GM18499 (cell line): ENCODE results near the gene DISC1.
"Not testable (repeated sequence)": the region's sequence is repeated elsewhere in the genome, so short reads cannot be mapped to it uniquely, and the experiment has no call there.

Experiments used
- ATAC-seq: cut with Tn5 transposase; IDR thresholded peaks from one replicate; pipeline ENCODE4 v1.9.1; 2021; ENCODE audit warnings: moderate number of reproducible peaks; ENCODE audit not compliant: insufficient read depth, unreplicated experiment

Gene DISC1

DNA sequence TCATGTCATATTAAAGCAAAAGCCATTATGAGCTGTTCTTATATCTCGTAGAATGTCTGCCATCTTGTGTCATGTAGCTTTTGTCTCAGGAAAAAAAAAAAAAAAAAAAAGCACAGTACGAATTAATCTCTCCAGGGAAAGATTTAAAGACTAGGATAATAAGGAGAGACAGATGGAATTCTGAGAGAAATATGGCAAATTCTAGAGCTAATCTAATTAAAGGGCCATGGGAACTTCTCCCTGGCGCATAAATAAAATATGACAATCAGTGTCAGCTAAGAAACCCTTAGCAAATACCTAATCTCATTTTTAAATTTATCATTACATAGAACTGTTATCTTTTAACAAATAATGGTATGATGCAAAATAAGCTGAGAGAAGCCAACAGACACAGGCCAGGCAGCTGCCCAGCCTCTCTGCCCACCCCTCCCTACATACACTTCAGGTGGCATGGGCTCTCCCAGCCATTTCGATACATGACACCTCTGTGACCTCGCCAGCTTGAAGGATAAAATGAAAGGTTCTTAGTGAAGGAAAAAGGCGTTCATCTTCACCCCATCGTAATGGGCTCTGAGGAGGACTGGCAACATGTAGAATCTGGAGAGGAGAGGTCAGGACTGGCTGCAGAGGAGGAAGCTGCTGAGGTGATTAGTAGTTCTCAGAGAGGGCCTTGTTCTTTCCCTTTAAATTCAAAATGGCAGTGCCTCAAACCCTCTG is 39.8 kb downstream of the DISC1 start:
- ATAC-seq = no peak

DNA sequence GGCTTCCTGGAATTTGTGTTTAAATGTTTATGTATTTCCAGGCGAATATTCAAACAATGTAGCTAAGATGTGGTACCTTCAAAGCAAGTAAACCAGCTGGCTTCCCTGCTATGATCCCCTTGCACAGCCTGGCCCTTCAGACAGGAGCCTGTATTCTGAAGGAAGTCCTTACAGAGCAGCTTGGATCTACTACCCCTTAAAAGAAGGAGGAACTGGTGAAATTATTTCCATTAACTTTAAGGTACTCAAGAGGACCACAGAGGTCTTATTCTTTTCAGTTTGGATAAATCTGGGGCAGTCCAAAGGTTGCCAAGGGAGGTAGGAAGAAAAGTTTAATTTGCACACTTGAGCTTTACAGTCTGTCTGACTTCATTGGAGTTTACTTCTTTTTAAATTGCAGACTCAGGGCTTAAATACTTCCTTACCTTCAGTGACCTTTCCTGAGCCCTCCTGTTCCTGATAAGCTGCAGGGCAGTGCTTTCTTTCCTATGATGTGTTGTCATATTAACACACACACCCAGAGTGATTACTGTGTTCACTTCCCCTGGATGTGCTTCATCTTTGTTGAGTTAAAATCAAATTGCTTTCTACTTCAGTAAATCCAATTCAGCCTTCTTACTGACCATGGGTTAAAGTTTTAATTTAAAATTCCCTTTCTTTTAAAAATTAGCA is 40.5 kb downstream of the DISC1 start:
- ATAC-seq = no peak

DNA sequence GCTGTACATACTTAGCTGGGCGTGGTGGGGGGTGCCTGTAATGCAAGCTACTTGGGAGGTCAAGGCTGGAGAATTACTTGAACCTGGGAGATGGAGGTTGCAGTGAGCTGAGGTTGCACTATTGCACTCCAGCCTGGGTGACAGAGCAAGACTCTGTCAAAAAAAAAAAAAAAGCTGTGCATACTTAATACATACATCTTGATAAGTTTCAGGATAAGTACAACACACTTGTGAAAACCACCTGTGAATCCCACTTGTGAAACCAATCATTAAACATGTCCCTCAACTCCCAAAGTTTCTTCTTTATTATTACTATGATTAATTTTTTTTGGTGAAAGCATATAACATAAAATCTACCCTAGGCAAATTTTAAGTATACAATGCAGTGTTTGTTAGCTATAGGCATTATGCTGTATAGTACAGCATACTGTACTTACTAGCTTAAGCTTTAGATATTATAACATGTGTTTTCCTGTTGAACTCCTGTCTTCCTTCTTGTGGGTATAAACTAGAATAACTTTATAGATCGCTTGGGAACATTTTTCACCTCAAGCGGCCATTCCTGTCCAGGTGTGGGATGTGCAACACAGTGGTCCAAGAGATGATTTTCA is 41.4 kb downstream of the DISC1 start:
- ATAC-seq = no peak

DNA sequence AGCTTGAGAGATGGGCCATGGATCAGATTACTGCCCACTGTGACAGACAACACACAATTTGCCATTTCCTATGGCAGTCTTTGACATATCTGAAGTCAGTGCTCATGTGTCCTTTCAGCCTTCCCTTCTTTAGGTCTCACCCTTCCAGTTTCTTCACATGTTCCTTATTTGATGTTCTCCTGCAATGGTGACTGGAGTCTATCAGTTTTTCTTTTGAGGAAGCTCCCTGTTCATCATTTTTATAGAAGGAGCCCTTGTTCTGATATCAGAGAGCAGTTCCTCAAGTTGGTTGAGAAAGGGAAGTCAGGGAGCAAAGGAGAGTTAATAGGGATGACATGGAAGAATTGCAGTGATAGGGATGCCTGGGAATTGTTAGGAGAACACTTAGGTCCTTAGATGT is 42.2 kb downstream of the DISC1 start:
- no peak for ATAC-seq

DNA sequence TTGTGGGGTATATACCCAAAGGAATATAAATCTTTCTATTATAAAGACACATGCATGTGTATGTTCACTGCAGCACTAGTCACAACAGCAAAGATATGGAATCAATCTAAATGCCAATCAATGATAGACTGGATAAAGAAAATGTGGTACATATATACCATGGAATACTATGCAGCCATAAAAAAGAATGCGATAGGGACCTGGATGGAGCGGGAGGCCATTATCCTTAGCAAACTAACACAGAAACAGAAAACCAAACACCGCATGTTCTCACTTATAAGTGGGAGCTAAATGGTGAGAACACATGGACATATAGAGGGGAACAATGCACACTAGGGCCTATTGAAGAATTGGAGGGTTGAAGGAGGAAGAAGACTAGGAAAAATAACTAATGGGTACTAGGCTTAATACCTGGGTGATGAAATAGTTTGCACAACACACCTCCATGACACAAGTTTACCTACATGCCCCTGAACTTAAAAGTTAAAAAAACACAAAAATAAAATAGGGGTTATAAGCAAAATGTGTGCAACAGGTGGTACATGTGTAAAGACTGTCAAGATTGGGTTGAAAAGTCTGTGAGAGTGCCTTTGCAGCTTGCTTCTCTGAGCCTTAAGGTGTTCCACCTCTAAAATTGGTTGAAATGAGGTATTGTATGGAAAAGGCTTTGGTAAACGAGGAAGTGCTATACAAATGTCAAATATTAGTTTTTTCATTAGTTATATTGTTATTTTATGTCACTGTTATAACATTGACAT is 43.5 kb downstream of the DISC1 start:
- not testable (repeated sequence) for ATAC-seq

DNA sequence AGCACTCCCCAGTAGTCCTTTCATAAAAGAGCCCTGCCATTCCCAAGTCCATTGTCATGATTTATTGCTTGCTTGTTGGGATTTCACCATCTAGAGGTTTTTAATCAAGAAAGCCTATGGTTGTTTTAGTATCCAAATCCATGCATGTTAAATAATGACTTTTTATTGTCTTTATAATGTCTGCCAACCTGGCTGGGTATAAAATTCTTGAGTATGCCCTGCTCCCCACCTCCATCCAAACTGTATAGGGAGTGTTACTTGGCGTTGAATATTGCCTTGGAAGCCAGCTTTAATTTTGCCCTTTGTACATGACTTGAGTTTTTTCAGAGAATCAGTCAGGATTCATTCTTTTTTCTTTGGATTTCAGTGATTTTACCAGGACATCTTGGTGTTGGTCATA is 44.2 kb downstream of the DISC1 start:
- ATAC-seq = no peak

DNA sequence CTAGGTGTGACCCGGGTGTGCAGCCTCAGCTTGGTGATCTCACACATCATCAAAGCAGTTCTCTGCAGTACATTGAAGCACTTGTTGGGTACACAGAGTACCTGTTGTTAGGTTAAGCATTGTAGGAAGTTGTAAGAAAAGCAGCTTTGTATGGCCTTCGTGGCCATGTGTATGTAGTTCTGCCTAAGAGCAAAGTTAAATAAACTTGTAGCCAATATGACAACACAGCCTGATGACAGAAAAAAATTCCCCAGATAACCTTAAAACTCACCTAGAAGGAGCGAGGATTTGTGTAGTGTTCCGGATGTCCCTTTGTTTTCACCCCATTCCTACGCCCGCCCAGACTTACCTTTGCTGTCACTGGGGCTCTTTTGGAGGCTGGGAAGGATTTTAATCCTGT is 48.0 kb downstream of the DISC1 start:
- no peak for ATAC-seq

DNA sequence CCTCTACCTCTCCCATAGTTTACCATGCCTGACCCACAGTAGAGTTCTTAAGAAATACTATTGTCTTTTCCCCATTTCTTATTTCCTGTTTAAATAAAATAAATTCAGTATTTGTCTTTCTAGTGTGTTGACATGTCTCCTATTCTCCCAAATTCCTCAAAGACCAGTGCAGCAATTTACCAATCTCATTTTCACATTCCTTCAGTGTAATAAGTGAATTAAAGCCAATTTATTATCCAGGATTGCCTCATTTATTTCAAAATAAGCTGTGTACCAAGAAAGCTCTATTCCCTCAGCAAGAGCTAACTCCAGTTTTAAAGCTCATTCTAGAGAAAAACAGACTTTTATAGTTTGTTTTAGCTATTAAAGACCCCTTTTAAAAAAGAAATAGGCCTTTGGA is 49.9 kb downstream of the DISC1 start:
- no peak for ATAC-seq

DNA sequence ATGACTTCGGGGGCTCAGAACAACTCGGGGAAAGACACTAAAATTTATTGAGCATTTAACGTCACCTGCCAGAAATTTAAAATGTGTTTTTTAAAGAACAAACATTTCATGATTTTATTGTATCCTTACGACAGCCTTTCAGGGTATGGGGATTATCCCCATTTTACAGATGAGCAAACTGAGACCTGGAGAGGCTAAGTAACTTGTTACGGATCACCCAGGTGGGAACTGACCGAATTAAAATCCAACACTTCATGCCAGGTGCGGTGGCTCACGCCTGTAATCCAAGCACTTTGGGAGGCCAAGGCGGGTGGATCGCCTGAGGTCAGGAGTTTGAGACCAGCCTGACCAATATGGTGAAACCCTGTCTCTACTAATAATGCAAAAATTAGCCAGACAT is 50.9 kb downstream of the DISC1 start:
- no peak for ATAC-seq

DNA sequence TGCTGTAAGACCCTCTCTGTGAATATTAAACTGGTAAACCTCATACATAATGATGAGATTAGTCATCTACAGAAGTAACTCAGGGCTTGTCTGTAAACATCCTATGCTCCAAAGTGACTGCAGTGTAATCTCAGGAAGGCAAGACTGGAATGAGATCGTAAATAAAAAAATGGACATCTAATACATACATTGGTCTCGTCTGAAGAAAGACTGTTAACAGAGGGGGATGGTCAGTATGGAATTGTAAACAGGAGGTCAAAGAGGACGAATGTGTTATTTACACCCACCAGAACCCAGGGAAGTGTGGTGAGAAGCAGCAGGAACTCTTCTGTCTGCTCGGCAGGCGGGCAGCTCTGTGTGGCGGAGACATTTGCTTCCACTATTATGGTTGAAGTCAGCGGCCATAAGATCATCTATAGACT is 51.4 kb downstream of the DISC1 start:
- ATAC-seq = no peak

DNA sequence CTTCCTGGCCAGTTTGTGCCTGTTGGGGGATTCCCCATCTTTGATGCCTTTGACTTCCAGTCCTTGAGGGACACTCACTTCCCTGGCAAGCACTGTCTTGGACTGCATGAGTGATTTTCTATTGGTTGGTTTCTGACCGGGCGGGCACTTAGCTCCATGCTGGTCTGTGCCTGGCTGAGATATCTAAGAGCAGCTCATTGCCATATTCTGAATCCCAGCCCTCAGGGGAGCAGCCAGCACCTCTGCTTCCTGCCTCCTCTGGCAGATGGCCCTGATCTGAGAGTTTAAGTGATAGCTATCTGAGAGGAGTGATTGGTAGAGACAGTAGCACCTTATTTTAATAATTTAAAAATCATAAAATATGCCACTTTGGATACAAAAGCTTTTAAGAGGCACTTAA is 52.5 kb downstream of the DISC1 start:
- ATAC-seq = no peak

DNA sequence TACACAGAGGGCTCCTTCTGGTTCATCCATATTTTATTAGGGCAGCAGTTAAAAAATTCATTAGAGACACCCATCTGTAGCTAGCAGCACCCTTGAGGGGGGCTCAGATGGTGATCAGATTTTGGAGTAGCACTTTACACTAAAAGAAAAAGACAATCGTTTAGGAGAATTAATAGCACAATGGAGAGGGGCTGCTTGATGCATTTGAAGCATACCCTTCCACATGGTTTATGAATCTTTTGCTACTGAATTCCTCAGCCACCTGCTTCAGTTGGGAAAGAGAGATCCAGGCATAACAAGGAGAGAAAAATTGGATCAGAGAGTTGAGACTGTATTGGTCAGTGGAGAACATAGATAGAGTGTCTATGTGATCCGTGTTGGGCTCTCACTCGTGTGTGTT is 54.4 kb downstream of the DISC1 start:
- no peak for ATAC-seq

DNA sequence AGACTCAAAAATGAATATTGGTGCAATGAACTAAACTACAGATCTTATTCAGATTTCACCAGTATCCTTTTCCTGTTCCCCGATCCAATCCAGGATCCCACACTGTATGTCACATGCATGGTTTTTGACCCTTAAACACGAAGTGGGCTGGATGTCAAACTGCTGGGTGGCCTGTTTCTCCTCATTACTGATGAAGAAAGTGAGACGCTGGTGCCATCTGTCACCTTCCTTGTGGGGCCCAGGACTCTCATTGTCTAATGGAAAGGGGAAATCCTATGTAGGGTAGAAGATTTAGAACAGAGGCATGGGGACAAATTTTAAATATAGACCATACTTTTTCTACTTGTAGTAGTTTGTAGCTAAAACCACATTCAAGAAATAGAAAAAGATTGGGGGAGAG is 56.2 kb downstream of the DISC1 start:
- no peak for ATAC-seq

DNA sequence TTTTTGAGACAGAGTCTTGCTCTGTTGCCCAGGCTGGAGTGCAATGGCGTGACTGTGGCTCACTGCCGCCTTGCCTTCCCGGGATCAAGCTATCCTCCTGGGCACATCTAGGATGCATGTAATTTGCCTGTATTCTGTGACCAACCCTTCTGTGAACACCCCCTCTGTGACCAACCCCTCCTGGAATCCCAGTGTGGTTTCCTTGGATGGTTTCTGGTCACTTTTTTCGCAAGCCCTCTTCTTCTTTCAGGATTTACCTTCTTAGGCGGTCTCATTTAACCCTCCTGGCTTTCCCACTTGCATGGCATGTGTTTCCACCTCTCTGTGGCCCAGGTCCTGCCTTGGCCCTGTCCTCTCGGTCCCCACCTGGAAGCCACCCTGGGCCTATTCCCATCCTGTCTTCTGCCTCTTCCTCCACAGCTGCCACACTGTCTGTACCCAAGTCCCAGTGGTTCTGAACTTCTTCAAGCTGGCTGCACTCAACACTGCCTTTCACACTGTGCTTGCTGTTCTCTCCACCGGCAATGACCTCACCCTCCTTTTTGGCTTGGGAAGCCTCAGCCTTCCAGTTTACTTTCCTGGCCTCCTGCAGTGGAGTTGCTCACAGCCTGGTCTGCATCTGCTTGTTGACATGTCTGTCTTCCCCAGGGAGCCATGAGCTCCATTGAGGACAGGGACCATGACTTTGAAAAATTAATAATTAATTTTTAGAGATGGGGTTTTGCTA is 57.0 kb downstream of the DISC1 start:
- ATAC-seq = no peak

DNA sequence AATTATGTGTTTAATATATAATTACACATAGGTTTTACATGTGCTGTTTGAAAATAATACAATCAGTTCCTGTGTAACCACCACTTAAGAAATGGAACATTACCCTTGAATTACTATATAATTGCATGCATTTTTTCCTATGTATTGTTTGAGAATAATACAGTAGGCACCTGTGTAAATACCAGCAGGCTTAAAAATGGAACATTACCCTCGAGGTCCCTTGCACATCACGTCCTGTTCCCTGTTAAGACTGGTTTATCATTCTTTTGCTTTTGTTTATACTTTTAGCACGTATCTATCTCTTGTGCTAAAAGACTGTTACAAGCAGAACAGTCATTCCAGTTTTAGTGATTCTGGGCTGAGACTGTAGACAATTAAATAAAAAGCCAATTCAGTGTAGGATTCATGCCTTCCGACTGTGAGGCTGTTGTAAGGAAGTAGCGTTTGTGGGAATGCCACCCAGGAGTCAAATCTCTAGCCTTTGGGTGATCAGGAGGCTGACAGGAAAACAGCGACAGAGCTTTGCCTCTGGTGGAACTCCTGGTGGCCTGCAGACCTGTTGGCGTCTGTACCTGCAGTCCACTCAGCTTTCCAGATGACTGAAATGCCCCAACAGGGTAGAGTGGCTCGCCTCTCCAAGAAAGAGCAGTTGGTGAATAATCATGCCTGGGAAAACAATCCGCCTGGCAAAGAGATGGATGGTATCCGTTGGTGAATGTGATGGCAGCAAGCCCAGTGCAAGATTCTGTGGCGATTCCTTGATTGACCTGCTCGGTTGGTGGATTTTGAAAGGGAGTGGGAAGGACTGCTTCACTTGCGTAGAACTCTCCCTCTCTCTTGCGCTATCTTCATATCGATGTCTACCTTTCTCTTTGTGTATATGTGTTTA is 58.0 kb downstream of the DISC1 start:
- no peak for ATAC-seq

DNA sequence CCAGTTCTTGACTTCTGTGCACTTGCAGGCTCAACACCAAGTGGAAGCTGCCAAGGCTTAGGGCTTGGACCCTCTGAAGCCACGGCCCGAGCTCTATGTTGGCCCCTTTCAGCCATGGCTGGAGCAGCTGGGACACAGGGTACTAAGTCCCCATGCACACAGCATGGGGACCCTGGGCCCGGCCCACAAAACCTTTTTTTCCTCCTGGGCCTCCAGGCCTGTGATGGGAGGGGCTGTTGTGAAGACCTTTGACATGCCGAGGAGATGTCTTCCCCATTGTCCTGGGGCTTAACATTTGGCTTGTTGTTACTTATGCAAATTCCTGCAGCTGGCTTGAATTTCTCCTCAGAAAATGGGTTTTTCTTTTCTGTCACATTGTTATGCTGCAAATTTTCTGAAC is 59.8 kb downstream of the DISC1 start:
- ATAC-seq = no peak

DNA sequence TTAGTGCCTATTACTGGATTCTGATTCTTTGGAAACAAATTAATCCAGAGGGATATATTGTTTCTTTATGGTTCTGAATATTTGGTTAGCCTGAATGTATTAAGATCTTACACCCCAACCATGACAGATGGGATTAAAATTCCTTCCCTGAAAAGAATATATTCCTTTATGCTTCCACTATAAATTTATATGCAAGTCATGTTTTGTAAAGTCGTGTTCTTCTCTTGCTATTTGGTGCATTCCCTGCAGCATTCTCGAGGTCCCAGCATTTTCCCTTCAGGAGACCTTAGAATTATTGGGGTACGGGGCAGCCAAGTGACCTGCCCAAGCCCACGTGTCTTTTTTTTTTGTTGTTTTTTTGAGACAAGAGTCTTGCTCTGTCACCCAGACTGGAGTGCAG is 62.4 kb downstream of the DISC1 start:
- ATAC-seq = no peak

DNA sequence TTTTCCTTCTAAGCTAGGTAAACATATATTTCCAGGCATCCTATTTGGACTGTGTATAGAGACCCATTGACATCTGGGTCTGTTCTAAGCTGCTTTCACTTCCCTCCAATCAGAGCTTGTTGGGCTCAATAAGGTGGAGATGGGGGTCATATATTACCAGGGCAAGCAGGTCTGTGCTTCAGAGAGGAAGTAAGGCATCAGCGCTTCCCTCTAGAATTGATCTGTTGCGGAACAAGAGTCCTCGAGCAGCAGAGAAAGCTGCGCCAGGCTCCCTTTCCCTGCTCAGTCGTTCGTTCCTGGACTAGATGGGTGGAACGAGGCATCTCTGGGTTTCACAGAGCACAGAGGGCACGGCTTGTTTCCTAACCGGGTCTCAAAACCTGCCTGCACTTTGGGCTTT is 63.5 kb downstream of the DISC1 start:
- ATAC-seq = no peak

DNA sequence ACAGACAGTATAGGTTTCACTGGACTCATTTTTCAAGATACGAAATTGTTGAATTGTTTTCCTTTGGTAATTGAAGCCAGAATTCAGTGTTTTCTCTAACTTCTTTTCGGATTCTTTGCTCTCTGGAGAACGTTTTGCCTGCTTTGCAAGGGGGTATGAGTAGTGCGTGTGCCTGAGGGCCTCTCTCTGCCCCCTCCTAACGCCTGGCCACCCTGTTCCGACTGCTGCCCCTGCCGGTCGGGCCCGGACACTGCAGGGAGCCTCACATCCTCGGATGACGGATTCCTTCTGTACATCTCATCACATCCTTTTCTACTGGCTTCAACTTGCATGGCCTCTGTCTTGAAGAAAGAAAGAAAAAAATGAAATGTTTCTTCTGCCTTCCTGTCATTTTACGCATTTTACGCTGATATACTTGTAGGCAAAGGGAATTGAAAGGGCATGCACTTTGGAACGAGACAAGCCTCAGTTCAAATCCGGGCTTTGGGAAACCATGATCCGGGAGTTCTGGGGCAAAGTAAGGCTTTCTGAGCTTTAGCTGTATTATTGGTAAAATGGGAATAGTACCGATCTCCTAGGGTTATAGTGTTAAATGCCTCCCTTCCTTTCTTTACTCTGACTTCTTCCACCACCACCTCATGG is 65.1 kb downstream of the DISC1 start:
- no peak for ATAC-seq
